Keratinocyte (primary cell): ENCODE results near the gene PYGM. TPM values are rescaled to one million over a fixed set of nuclear protein-coding genes. Genes with fewer than 3 reads are reported as not detected.

Source experiments
- DNase-seq: peaks from one replicate; pipeline ENCODE4 v3.0.0-alpha.2; 2011; ENCODE audit warnings: low read depth, missing footprints, low spot score
- FAIRE-seq: peaks from 2 replicates; lab custom pipeline; 2011; peaks lifted over from hg19 to GRCh38; lab: Jason Lieb, UNC
- H2AFZ ChIP-seq: 2 replicates; pipeline ENCODE4 v1.6.0; 2012; ENCODE audit warnings: low read length, control low read depth, inconsistent platforms; ENCODE audit not compliant: control insufficient read depth
- H3K27ac ChIP-seq: 2 replicates; pipeline ENCODE4 v1.5.1; 2011; ENCODE audit warnings: low read length; ENCODE audit not compliant: control insufficient read depth, insufficient read depth
- H3K27me3 ChIP-seq: 3 replicates; pipeline ENCODE4 v1.6.0; 2011; ENCODE audit warnings: low read length; ENCODE audit not compliant: control insufficient read depth, insufficient read depth; ENCODE audit errors: extremely low read depth
- H3K36me3 ChIP-seq, 2 experiments: 2 replicates in 1 of 2; 3 replicates in 1 of 2; pipeline ENCODE4 v1.5.1; 2011; ENCODE audit warnings: low read length in 2 of 2, mild to moderate bottlenecking in 1 of 2; ENCODE audit not compliant: control insufficient read depth in 2 of 2, insufficient read depth in 2 of 2; ENCODE audit errors: extremely low read depth in 1 of 2
- H3K4me1 ChIP-seq: 3 replicates; pipeline ENCODE4 v1.5.1; 2011; ENCODE audit warnings: low read length; ENCODE audit not compliant: control insufficient read depth, insufficient read depth; ENCODE audit errors: extremely low read depth
- H3K4me2 ChIP-seq: 3 replicates; pipeline ENCODE4 v1.6.0; 2011; ENCODE audit warnings: low read depth, low read length; ENCODE audit not compliant: control insufficient read depth, insufficient read depth; ENCODE audit errors: extremely low read depth
- H3K4me3 ChIP-seq, 3 experiments: fragments of 200-600 bp in 1 of 3; sonication (generic) in 1 of 3; 2 replicates in 2 of 3; 3 replicates in 1 of 3; pipeline ENCODE4 v1.5.1; 2011 to 2016; ENCODE audit warnings: low read length in 3 of 3, mild to moderate bottlenecking in 3 of 3, control low read depth in 2 of 3, inconsistent platforms in 1 of 3, low read depth in 1 of 3, mixed read lengths in 1 of 3, mixed run types in 1 of 3, moderate library complexity in 1 of 3; ENCODE audit not compliant: control insufficient read depth in 2 of 3, insufficient read depth in 2 of 3; ENCODE audit errors: extremely low read depth in 1 of 3
- H3K79me2 ChIP-seq: 2 replicates; pipeline ENCODE4 v1.6.0; 2012; ENCODE audit warnings: low read length; ENCODE audit not compliant: control insufficient read depth, insufficient read depth
- H3K9ac ChIP-seq: 3 replicates; pipeline ENCODE4 v1.6.0; 2011; ENCODE audit warnings: low read length; ENCODE audit not compliant: control insufficient read depth, insufficient read depth; ENCODE audit errors: extremely low read depth
- H3K9me1 ChIP-seq: 3 replicates; pipeline ENCODE4 v1.6.0; 2011; ENCODE audit warnings: low read length; ENCODE audit not compliant: control insufficient read depth, insufficient read depth; ENCODE audit errors: extremely low read depth
- H3K9me3 ChIP-seq: 2 replicates; pipeline ENCODE4 v1.5.1; 2012; ENCODE audit warnings: low read depth, low read length; ENCODE audit not compliant: control insufficient read depth
- H4K20me1 ChIP-seq: 3 replicates; pipeline ENCODE4 v1.6.0; 2011; ENCODE audit warnings: low read length; ENCODE audit not compliant: control insufficient read depth, insufficient read depth; ENCODE audit errors: extremely low read depth
- CTCF ChIP-seq, 3 experiments: IDR thresholded peaks in 1 of 3; conservative IDR thresholded peaks in 1 of 3; optimal IDR thresholded peaks in 1 of 3; 2 replicates in 2 of 3; 3 replicates in 1 of 3; pipeline versions ENCODE3 to v1.5.1; 2011; ENCODE audit warnings: low read length in 3 of 3, mild to moderate bottlenecking in 3 of 3, moderate library complexity in 2 of 3, control low read depth in 1 of 3, inconsistent platforms in 1 of 3; ENCODE audit not compliant: insufficient read depth in 2 of 3; ENCODE audit errors: extremely low read depth in 1 of 3
- EZH2 ChIP-seq: IDR thresholded peaks from one replicate; pipeline ENCODE4 v1.6.1; 2012; ENCODE audit warnings: inconsistent platforms, mild to moderate bottlenecking, low read length, moderate library complexity
- dilution Hi-C: fragments of 300-500 bp; cut with MboI; formaldehyde crosslinking; loops from one replicate; pipeline ENCODE4 v1.7.0; 2020; ENCODE audit warnings: low sequenced_read_pairs; ENCODE audit not compliant: extremely low pct_ligation_motif_present
- polyA plus RNA-seq, 5 experiments: library from polyadenylated mRNA; depleted of rRNA in 3 of 5; stranded (reverse) in 3 of 5; stranded (forward) in 1 of 5; unstranded in 1 of 5; fragments of >200 nt; gene quantifications; 1 replicate in 1 of 5; 2 replicates in 3 of 5; 3 replicates in 1 of 5; pipeline versions ENCODE4 v1.2.1 to v1.2.3, GENCODE V29; 2011 to 2012; ENCODE audit warnings: missing spikeins in 2 of 5, low read depth in 1 of 5, low replicate concordance in 1 of 5

The PYGM gene
- polyA plus RNA-seq, 1 donor (not counting 4 experiments of a cell fraction or from before 2014, with no cell fraction given), result 0.05 TPM

DNA sequence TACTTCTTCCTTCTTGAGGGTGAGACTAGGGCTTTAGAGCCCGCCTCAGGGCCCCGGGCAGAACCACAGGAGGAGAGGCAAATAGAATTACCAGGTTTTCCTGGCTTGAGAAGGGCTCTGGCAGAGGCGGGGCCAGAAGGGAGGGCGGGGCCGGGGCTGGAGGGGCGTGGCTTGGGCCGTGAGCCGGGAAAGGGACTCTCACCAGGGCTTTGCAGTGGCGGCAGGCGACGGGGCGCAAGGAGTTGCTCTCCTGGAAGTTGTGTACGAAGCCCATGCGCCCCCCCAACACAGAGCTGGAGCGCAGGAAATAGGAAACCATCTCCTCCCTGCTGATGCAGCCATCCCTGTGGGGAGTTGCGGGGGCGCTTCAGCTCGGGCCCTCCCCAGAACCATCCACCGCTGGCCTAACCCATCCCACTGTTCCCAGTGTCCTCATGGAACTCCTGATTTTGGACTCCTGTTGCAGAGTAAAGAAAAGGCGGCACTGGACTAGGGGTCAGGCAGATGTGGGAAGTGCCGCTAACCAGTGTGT lies 29.9 kb downstream of the PYGM start:
- Histone ChIP-seq H3K4me2 (no peak overlapping the region), H3K27me3 (peaks cover 9% of the 10 kb centered on the region)
- DNase-seq, result no peak

GRCh38 chr11:64728757-64729365 lies 30.9 kb downstream of the PYGM start:
- no peaks in the 10 kb centered on the region for H3K4me1 ChIP-seq
- H3K9ac ChIP-seq, result no peak overlapping the region
- H4K20me1 ChIP-seq, result no peaks in the 10 kb centered on the region
- H3K4me2 ChIP-seq, result no peak overlapping the region
- no peak for FAIRE-seq
- TF ChIP-seq EZH2 (no peak), CTCF (optimal IDR thresholded peaks at IDR 0.05 in 1 of 3, IDR thresholded peaks at IDR 0.05 in 1 of 3, conservative IDR thresholded peaks at IDR 0.05 in 1 of 3; ENCODE audit: extremely low read depth in 1 of 3, insufficient read depth in 2 of 3, low read length in 3 of 3) (no peak)
- H3K27me3 ChIP-seq, result peaks cover 14% of the 10 kb centered on the region
- H3K79me2 ChIP-seq, result no peaks in the 10 kb centered on the region
- dilution Hi-C loops, result no loop called here
- no peaks in the 10 kb centered on the region for H3K9me1 ChIP-seq
- H2AFZ ChIP-seq, result no peak overlapping the region
- H3K27ac ChIP-seq, result no peak overlapping the region
- no peaks in the 10 kb centered on the region for H3K36me3 ChIP-seq
- H3K4me3 ChIP-seq, result no peak overlapping the region
- DNase-seq, result no peak
- H3K9me3 ChIP-seq, result no peaks in the 10 kb centered on the region

More for the DNA sequence above, 29.9 kb downstream of the PYGM start:
- Histone ChIP-seq H3K27ac (no peak overlapping the region), H3K9me1 (no peaks in the 10 kb centered on the region), H4K20me1 (no peaks in the 10 kb centered on the region), H3K79me2 (no peaks in the 10 kb centered on the region), H3K4me3 (no peak overlapping the region), H3K36me3 (no peaks in the 10 kb centered on the region), H3K9ac (no peak overlapping the region), H2AFZ (no peak overlapping the region), H3K9me3 (no peaks in the 10 kb centered on the region), H3K4me1 (no peaks in the 10 kb centered on the region)
- dilution Hi-C loops, result no loop called here
- no peak for FAIRE-seq
- TF ChIP-seq EZH2, result no peak
- TF ChIP-seq CTCF (optimal IDR thresholded peaks at IDR 0.05 in 1 of 3, IDR thresholded peaks at IDR 0.05 in 1 of 3, conservative IDR thresholded peaks at IDR 0.05 in 1 of 3; ENCODE audit: extremely low read depth in 1 of 3, insufficient read depth in 2 of 3, low read length in 3 of 3), result no peak
